ENCODE data around the gene RPA3.

- TF ChIP-seq, protein P1, sequence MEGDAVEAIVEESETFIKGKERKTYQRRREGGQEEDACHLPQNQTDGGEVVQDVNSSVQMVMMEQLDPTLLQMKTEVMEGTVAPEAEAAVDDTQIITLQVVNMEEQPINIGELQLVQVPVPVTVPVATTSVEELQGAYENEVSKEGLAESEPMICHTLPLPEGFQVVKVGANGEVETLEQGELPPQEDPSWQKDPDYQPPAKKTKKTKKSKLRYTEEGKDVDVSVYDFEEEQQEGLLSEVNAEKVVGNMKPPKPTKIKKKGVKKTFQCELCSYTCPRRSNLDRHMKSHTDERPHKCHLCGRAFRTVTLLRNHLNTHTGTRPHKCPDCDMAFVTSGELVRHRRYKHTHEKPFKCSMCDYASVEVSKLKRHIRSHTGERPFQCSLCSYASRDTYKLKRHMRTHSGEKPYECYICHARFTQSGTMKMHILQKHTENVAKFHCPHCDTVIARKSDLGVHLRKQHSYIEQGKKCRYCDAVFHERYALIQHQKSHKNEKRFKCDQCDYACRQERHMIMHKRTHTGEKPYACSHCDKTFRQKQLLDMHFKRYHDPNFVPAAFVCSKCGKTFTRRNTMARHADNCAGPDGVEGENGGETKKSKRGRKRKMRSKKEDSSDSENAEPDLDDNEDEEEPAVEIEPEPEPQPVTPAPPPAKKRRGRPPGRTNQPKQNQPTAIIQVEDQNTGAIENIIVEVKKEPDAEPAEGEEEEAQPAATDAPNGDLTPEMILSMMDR (IDR thresholded peaks at IDR 0.05), result no peak
- no peak for TF ChIP-seq POLR2A (IDR thresholded peaks at IDR 0.05)
These were observed 109.1 kb downstream of the RPA3 start for GRCh38 chr7:7609330-7609729.
